Measurements from ENCODE around the gene OLFM2.
"Not testable (repeated sequence)": the region's sequence is repeated elsewhere in the genome, so short reads cannot be mapped to it uniquely, and the experiment has no call there.

OLFM2 gene

GRCh38 chr19:9857076-9857721 lies 79.1 kb downstream of the OLFM2 start:
- Histone ChIP-seq H3K9me3 (ENCODE audit: control insufficient read depth in 5 of 5, low read length in 5 of 5) (no peaks in the 10 kb centered on the region), H3K4me3 (ENCODE audit: low read depth in 1 of 5, low read length in 5 of 5) (no peak overlapping the region), H3K27me3 (ENCODE audit: control insufficient read depth in 5 of 5, insufficient read depth in 4 of 5, low read length in 5 of 5) (no peaks in the 10 kb centered on the region), H3K27ac (ENCODE audit: low read depth, low read length) (no peak overlapping the region), H3K9ac (ENCODE audit: low read length in 5 of 5) (no peak overlapping the region), H3K36me3 (ENCODE audit: control insufficient read depth in 5 of 5, insufficient read depth in 5 of 5, low read length in 5 of 5) (peaks cover 0 to 36% (median 26%) of the 10 kb centered on the region in 5 donors), H3K4me1 (ENCODE audit: control insufficient read depth in 5 of 5, insufficient read depth in 5 of 5, low read length in 5 of 5) (peaks cover 0 to 11% (median 2%) of the 10 kb centered on the region in 5 donors)

- Histone ChIP-seq H3K27me3 (ENCODE audit: control insufficient read depth in 5 of 5, insufficient read depth in 4 of 5, low read length in 5 of 5) (no peaks in the 10 kb centered on the region), H3K27ac (ENCODE audit: low read depth, low read length) (no peak overlapping the region), H3K4me3 (ENCODE audit: low read depth in 1 of 5, low read length in 5 of 5) (no peak overlapping the region), H3K9ac (ENCODE audit: low read length in 5 of 5) (no peak overlapping the region), H3K4me1 (ENCODE audit: control insufficient read depth in 5 of 5, insufficient read depth in 5 of 5, low read length in 5 of 5) (peaks cover 0 to 11% (median 2%) of the 10 kb centered on the region in 5 donors), H3K9me3 (ENCODE audit: control insufficient read depth in 5 of 5, low read length in 5 of 5) (no peaks in the 10 kb centered on the region), H3K36me3 (ENCODE audit: control insufficient read depth in 5 of 5, insufficient read depth in 5 of 5, low read length in 5 of 5) (peaks cover 0 to 39% (median 31%) of the 10 kb centered on the region in 5 donors)
These were observed 79.7 kb downstream of the OLFM2 start for GRCh38 chr19:9856609-9857008.

- H3K9me3 ChIP-seq (ENCODE audit: control insufficient read depth in 5 of 5, low read length in 5 of 5) = no peaks in the 10 kb centered on the region
- peaks cover 0 to 52% (median 38%) of the 10 kb centered on the region in 5 donors for H3K36me3 ChIP-seq (ENCODE audit: control insufficient read depth in 5 of 5, insufficient read depth in 5 of 5, low read length in 5 of 5)
- H3K27ac ChIP-seq (ENCODE audit: low read depth, low read length) = no peak overlapping the region
- no peak overlapping the region for H3K4me3 ChIP-seq (ENCODE audit: low read depth in 1 of 5, low read length in 5 of 5)
- H3K4me1 ChIP-seq (ENCODE audit: control insufficient read depth in 5 of 5, insufficient read depth in 5 of 5, low read length in 5 of 5) = peaks cover 0 to 11% (median 2%) of the 10 kb centered on the region in 5 donors
- H3K9ac ChIP-seq (ENCODE audit: low read length in 5 of 5) = no peak overlapping the region
- no peaks in the 10 kb centered on the region for H3K27me3 ChIP-seq (ENCODE audit: control insufficient read depth in 5 of 5, insufficient read depth in 4 of 5, low read length in 5 of 5)
These were observed 82.0 kb downstream of the OLFM2 start for GRCh38 chr19:9854282-9854846.

- H3K9ac ChIP-seq (ENCODE audit: low read length in 5 of 5) = no peak overlapping the region
- peaks cover 0 to 28% (median 16%) of the 10 kb centered on the region in 5 donors for H3K4me1 ChIP-seq (ENCODE audit: control insufficient read depth in 5 of 5, insufficient read depth in 5 of 5, low read length in 5 of 5)
- no peaks in the 10 kb centered on the region for H3K27me3 ChIP-seq (ENCODE audit: control insufficient read depth in 5 of 5, insufficient read depth in 4 of 5, low read length in 5 of 5)
- peaks cover 0 to 71% (median 39%) of the 10 kb centered on the region in 5 donors for H3K36me3 ChIP-seq (ENCODE audit: control insufficient read depth in 5 of 5, insufficient read depth in 5 of 5, low read length in 5 of 5)
- H3K9me3 ChIP-seq (ENCODE audit: control insufficient read depth in 5 of 5, low read length in 5 of 5) = no peaks in the 10 kb centered on the region
- no peak overlapping the region for H3K27ac ChIP-seq (ENCODE audit: low read depth, low read length)
- no peak overlapping the region for H3K4me3 ChIP-seq (ENCODE audit: low read depth in 1 of 5, low read length in 5 of 5)
These were observed 85.9 kb downstream of the OLFM2 start for GRCh38 chr19:9850235-9850959.

- no peak overlapping the region for H3K27ac ChIP-seq (ENCODE audit: low read depth, low read length)
- no peaks in the 10 kb centered on the region for H3K27me3 ChIP-seq (ENCODE audit: control insufficient read depth in 5 of 5, insufficient read depth in 4 of 5, low read length in 5 of 5)
- H3K4me3 ChIP-seq (ENCODE audit: low read depth in 1 of 5, low read length in 5 of 5) = no peak overlapping the region
- no peak overlapping the region for H3K9ac ChIP-seq (ENCODE audit: low read length in 5 of 5)
- no peaks in the 10 kb centered on the region for H3K9me3 ChIP-seq (ENCODE audit: control insufficient read depth in 5 of 5, low read length in 5 of 5)
- H3K36me3 ChIP-seq (ENCODE audit: control insufficient read depth in 5 of 5, insufficient read depth in 5 of 5, low read length in 5 of 5) = peaks cover 0 to 75% (median 42%) of the 10 kb centered on the region in 5 donors
- H3K4me1 ChIP-seq (ENCODE audit: control insufficient read depth in 5 of 5, insufficient read depth in 5 of 5, low read length in 5 of 5) = peaks cover 0 to 28% (median 16%) of the 10 kb centered on the region in 5 donors
These were observed 86.5 kb downstream of the OLFM2 start for GRCh38 chr19:9849791-9850190.

- no peak overlapping the region for H3K27ac ChIP-seq (ENCODE audit: low read depth, low read length)
- H3K36me3 ChIP-seq (ENCODE audit: control insufficient read depth in 5 of 5, insufficient read depth in 5 of 5, low read length in 5 of 5) = peaks cover 0 to 78% (median 44%) of the 10 kb centered on the region in 5 donors
- H3K4me3 ChIP-seq (ENCODE audit: low read depth in 1 of 5, low read length in 5 of 5) = no peak overlapping the region
- peaks cover 0 to 28% (median 16%) of the 10 kb centered on the region in 5 donors for H3K4me1 ChIP-seq (ENCODE audit: control insufficient read depth in 5 of 5, insufficient read depth in 5 of 5, low read length in 5 of 5)
- H3K9me3 ChIP-seq (ENCODE audit: control insufficient read depth in 5 of 5, low read length in 5 of 5) = peaks cover 0 to 3% (median 0%) of the 10 kb centered on the region in 5 donors
- H3K9ac ChIP-seq (ENCODE audit: low read length in 5 of 5) = no peak overlapping the region
- no peaks in the 10 kb centered on the region for H3K27me3 ChIP-seq (ENCODE audit: control insufficient read depth in 5 of 5, insufficient read depth in 4 of 5, low read length in 5 of 5)
These were observed 87.6 kb downstream of the OLFM2 start for GRCh38 chr19:9848762-9849161.

GRCh38 chr19:9848060-9848459 lies 88.3 kb downstream of the OLFM2 start:
- Histone ChIP-seq H3K27me3 (ENCODE audit: control insufficient read depth in 5 of 5, insufficient read depth in 4 of 5, low read length in 5 of 5) (no peaks in the 10 kb centered on the region), H3K9me3 (ENCODE audit: control insufficient read depth in 5 of 5, low read length in 5 of 5) (peaks cover 0 to 6% (median 0%) of the 10 kb centered on the region in 5 donors), H3K27ac (ENCODE audit: low read depth, low read length) (peak overlapping the region; percentile 2), H3K4me3 (ENCODE audit: low read depth in 1 of 5, low read length in 5 of 5) (no peak overlapping the region), H3K36me3 (ENCODE audit: control insufficient read depth in 5 of 5, insufficient read depth in 5 of 5, low read length in 5 of 5) (peaks cover 0 to 85% (median 50%) of the 10 kb centered on the region in 5 donors), H3K9ac (ENCODE audit: low read length in 5 of 5) (no peak overlapping the region), H3K4me1 (ENCODE audit: control insufficient read depth in 5 of 5, insufficient read depth in 5 of 5, low read length in 5 of 5) (peaks cover 0 to 30% (median 16%) of the 10 kb centered on the region in 5 donors)

- Histone ChIP-seq H3K9ac (ENCODE audit: low read length in 5 of 5) (peak overlapping the region in 1 of 5 donors; percentile 4), H3K9me3 (ENCODE audit: control insufficient read depth in 5 of 5, low read length in 5 of 5) (peaks cover 0 to 6% (median 0%) of the 10 kb centered on the region in 5 donors), H3K27me3 (ENCODE audit: control insufficient read depth in 5 of 5, insufficient read depth in 4 of 5, low read length in 5 of 5) (no peaks in the 10 kb centered on the region), H3K4me1 (ENCODE audit: control insufficient read depth in 5 of 5, insufficient read depth in 5 of 5, low read length in 5 of 5) (peaks cover 0 to 39% (median 25%) of the 10 kb centered on the region in 5 donors), H3K27ac (ENCODE audit: low read depth, low read length) (peak overlapping the region; percentile 67), H3K36me3 (ENCODE audit: control insufficient read depth in 5 of 5, insufficient read depth in 5 of 5, low read length in 5 of 5) (peaks cover 0 to 94% (median 58%) of the 10 kb centered on the region in 5 donors), H3K4me3 (ENCODE audit: low read depth in 1 of 5, low read length in 5 of 5) (no peak overlapping the region)
These were observed 89.1 kb downstream of the OLFM2 start for GRCh38 chr19:9847087-9847671.

- not testable (repeated sequence) for H3K9me3 ChIP-seq (ENCODE audit: control insufficient read depth in 5 of 5, low read length in 5 of 5); H3K9ac ChIP-seq (ENCODE audit: low read length in 5 of 5); H3K27me3 ChIP-seq (ENCODE audit: control insufficient read depth in 5 of 5, insufficient read depth in 4 of 5, low read length in 5 of 5); H3K27ac ChIP-seq (ENCODE audit: low read depth, low read length); H3K4me3 ChIP-seq (ENCODE audit: low read depth in 1 of 5, low read length in 5 of 5)
- peaks cover 0 to 97% (median 76%) of the 10 kb centered on the region in 5 donors for H3K36me3 ChIP-seq (ENCODE audit: control insufficient read depth in 5 of 5, insufficient read depth in 5 of 5, low read length in 5 of 5)
- peaks cover 0 to 50% (median 30%) of the 10 kb centered on the region in 5 donors for H3K4me1 ChIP-seq (ENCODE audit: control insufficient read depth in 5 of 5, insufficient read depth in 5 of 5, low read length in 5 of 5)
These were observed 92.6 kb downstream of the OLFM2 start for GRCh38 chr19:9843626-9844273.
